ENCODE data around the gene C2orf78.

GRCh38 chr2:73779467-73780236 is 4.3 kb upstream of the C2orf78 start, which contains the start of gene DUSP11:
- TF ChIP-seq CTCF (IDR thresholded peaks at IDR 0.05; ENCODE audit: poor library complexity, severe bottlenecking) (peak; percentile 97), POLR2AphosphoS5 (IDR thresholded peaks at IDR 0.05) (peak; percentile 85)
